ENCODE data around the gene REG4.

DNA sequence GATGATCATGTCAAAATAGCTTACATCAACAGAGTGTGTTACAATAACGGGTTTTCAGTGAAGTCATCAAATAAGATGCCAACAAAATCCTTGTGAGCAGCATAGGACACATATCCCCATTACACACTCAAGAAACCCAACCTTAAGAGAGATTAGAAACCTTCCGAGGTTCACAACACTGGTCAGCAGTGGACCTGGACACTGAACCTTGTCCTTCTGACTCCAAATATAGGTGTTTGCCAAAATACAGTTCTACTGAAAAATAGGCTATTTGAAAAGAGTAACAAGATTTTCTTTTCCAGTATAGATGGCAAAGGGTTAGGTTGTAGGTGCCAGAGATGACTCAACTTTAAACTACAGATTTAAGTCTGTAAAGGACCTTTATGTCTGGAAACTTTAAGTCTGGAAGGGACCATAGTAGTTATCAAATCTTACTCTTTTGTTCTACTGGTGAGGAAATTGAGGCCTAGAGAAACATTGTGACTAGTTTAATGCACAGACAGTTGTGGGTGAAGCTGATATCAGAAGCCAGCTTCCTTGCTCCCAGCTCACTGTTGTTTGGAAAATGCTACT lies 811 bp upstream of the REG4 start:
- TF ChIP-seq CTCF (IDR thresholded peaks at IDR 0.05; ENCODE audit: extremely low read depth in 1 of 2, insufficient read depth in 1 of 2, low read depth in 1 of 2, low read length in 2 of 2) (no peak), POLR2AphosphoS5 (IDR thresholded peaks at IDR 0.05; ENCODE audit: insufficient read depth, low read depth, low read length) (no peak)
